ENCODE results near the gene SMARCA4. TPM values are rescaled to one million over a fixed set of nuclear protein-coding genes. Genes with fewer than 3 reads are reported as not detected.

The SMARCA4 gene
- total and polyA plus RNA-seq, 2 experiments from 2014 or later: 177 to 336 TPM

DNA sequence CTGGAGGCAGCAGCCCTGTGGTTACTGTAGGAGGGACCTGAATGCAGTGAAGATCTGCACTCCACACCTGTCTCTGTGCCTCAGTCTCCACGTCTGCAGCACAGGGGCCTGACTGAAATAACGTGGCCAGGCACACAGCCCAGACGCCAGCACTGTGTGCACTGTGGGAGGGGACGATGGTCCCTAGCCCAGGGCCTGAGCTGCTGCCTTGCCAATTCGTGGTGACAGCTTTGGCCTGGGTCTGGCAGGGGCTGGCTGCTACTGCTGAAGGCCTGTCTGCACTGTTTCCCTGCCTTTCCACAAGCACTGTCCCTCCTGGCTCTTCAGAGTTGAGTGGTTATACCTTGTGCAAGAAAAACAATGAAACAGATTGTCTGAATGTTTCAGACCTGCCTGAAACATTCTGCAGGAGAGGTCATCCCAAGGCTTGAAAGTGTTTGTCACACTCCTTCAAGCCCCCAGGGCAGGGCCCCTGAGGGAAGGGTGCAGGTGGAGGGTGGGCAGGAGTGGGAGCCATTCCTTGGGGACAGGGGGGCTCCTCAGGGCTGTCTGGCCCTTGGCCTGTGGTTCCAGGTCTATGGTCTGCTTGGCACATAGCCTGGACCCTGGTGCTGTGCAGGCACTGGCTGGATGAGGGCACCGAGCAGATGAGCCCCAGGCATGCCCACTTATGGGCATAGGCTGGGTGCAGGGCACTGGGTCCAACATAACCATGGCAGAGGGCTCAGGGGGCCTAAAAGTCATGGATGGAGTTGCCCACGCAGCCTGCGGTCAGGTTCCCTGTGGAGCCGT is 89.7 kb downstream of the SMARCA4 start:
- Mint-ChIP-seq H3K36me3 (ENCODE audit: low read depth) (peaks cover 50% of the 10 kb centered on the region), H3K9me3 (no peaks in the 10 kb centered on the region), H3K4me3 (no peak overlapping the region), H3K4me1 (no peaks in the 10 kb centered on the region), H3K27me3 (ENCODE audit: insufficient read depth, low read depth, poor library complexity) (peaks cover 8% of the 10 kb centered on the region), H3K27ac (no peak overlapping the region)
- no peak for DNase-seq (ENCODE audit: low spot score)
- TF ChIP-seq ZNF331 (CRISPR knock-in tag; IDR thresholded peaks at IDR 0.05; ENCODE audit: low read depth) (no peak), EZH2 (IDR thresholded peaks at IDR 0.05; ENCODE audit: low read depth, unreplicated experiment) (no peak), POLR2AphosphoS5 (IDR thresholded peaks at IDR 0.05; ENCODE audit: low read depth) (no peak), CTCF (conservative IDR thresholded peaks at IDR 0.05; ENCODE audit: low read depth in 2 of 2) (no peak), EZH2phosphoT487 (IDR thresholded peaks at IDR 0.05; ENCODE audit: unreplicated experiment) (no peak), JUNB (IDR thresholded peaks at IDR 0.05; ENCODE audit: unreplicated experiment) (no peak), CREB1 (CRISPR knock-in tag; IDR thresholded peaks at IDR 0.05; ENCODE audit: low read depth) (no peak), ETS1 (IDR thresholded peaks at IDR 0.05) (no peak), NANOG (IDR thresholded peaks at IDR 0.05; ENCODE audit: borderline replicate concordance) (no peak), ZNF114 (CRISPR knock-in tag; IDR thresholded peaks at IDR 0.05) (no peak), STAT1 (IDR thresholded peaks at IDR 0.05; ENCODE audit: unreplicated experiment) (no peak)
- TF ChIP-seq, protein P1, sequence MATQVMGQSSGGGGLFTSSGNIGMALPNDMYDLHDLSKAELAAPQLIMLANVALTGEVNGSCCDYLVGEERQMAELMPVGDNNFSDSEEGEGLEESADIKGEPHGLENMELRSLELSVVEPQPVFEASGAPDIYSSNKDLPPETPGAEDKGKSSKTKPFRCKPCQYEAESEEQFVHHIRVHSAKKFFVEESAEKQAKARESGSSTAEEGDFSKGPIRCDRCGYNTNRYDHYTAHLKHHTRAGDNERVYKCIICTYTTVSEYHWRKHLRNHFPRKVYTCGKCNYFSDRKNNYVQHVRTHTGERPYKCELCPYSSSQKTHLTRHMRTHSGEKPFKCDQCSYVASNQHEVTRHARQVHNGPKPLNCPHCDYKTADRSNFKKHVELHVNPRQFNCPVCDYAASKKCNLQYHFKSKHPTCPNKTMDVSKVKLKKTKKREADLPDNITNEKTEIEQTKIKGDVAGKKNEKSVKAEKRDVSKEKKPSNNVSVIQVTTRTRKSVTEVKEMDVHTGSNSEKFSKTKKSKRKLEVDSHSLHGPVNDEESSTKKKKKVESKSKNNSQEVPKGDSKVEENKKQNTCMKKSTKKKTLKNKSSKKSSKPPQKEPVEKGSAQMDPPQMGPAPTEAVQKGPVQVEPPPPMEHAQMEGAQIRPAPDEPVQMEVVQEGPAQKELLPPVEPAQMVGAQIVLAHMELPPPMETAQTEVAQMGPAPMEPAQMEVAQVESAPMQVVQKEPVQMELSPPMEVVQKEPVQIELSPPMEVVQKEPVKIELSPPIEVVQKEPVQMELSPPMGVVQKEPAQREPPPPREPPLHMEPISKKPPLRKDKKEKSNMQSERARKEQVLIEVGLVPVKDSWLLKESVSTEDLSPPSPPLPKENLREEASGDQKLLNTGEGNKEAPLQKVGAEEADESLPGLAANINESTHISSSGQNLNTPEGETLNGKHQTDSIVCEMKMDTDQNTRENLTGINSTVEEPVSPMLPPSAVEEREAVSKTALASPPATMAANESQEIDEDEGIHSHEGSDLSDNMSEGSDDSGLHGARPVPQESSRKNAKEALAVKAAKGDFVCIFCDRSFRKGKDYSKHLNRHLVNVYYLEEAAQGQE (IDR thresholded peaks at IDR 0.05; ENCODE audit: unreplicated experiment): no peak
- TF ChIP-seq, protein P2, sequence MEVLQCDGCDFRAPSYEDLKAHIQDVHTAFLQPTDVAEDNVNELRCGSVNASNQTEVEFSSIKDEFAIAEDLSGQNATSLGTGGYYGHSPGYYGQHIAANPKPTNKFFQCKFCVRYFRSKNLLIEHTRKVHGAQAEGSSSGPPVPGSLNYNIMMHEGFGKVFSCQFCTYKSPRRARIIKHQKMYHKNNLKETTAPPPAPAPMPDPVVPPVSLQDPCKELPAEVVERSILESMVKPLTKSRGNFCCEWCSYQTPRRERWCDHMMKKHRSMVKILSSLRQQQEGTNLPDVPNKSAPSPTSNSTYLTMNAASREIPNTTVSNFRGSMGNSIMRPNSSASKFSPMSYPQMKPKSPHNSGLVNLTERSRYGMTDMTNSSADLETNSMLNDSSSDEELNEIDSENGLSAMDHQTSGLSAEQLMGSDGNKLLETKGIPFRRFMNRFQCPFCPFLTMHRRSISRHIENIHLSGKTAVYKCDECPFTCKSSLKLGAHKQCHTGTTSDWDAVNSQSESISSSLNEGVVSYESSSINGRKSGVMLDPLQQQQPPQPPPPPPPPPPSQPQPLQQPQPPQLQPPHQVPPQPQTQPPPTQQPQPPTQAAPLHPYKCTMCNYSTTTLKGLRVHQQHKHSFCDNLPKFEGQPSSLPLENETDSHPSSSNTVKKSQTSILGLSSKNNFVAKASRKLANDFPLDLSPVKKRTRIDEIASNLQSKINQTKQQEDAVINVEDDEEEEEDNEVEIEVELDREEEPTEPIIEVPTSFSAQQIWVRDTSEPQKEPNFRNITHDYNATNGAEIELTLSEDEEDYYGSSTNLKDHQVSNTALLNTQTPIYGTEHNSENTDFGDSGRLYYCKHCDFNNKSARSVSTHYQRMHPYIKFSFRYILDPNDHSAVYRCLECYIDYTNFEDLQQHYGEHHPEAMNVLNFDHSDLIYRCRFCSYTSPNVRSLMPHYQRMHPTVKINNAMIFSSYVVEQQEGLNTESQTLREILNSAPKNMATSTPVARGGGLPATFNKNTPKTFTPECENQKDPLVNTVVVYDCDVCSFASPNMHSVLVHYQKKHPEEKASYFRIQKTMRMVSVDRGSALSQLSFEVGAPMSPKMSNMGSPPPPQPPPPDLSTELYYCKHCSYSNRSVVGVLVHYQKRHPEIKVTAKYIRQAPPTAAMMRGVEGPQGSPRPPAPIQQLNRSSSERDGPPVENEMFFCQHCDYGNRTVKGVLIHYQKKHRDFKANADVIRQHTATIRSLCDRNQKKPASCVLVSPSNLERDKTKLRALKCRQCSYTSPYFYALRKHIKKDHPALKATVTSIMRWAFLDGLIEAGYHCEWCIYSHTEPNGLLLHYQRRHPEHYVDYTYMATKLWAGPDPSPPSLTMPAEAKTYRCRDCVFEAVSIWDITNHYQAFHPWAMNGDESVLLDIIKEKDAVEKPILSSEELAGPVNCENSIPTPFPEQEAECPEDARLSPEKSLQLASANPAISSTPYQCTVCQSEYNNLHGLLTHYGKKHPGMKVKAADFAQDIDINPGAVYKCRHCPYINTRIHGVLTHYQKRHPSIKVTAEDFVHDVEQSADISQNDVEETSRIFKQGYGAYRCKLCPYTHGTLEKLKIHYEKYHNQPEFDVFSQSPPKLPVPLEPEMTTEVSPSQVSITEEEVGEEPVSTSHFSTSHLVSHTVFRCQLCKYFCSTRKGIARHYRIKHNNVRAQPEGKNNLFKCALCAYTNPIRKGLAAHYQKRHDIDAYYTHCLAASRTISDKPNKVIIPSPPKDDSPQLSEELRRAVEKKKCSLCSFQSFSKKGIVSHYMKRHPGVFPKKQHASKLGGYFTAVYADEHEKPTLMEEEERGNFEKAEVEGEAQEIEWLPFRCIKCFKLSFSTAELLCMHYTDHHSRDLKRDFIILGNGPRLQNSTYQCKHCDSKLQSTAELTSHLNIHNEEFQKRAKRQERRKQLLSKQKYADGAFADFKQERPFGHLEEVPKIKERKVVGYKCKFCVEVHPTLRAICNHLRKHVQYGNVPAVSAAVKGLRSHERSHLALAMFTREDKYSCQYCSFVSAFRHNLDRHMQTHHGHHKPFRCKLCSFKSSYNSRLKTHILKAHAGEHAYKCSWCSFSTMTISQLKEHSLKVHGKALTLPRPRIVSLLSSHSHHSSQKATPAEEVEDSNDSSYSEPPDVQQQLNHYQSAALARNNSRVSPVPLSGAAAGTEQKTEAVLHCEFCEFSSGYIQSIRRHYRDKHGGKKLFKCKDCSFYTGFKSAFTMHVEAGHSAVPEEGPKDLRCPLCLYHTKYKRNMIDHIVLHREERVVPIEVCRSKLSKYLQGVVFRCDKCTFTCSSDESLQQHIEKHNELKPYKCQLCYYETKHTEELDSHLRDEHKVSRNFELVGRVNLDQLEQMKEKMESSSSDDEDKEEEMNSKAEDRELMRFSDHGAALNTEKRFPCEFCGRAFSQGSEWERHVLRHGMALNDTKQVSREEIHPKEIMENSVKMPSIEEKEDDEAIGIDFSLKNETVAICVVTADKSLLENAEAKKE (CRISPR knock-in tag; IDR thresholded peaks at IDR 0.05): no peak
- Histone ChIP-seq H4K20me1 (replicated peaks; ENCODE audit: insufficient read depth) (peaks cover 16% of the 10 kb centered on the region), H3K36me3 (ENCODE audit: insufficient read depth) (peaks cover 7% of the 10 kb centered on the region), H2AFZ (no peak overlapping the region), H3K4me1 (ENCODE audit: insufficient read depth) (no peaks in the 10 kb centered on the region), H3K79me2 (replicated peaks; ENCODE audit: insufficient read depth) (peaks cover 3% of the 10 kb centered on the region; the same call in 1 of the 2 replicates), H3K27ac (ENCODE audit: low read depth) (no peak overlapping the region), H3K4me3 (no peak overlapping the region), H3K4me2 (no peak overlapping the region), H3K9me2 (ENCODE audit: insufficient read depth) (no peaks in the 10 kb centered on the region), H3F3A (replicated peaks; ENCODE audit: low read depth) (0 out of 2 replicates have a peak, but pooled peaks cover 2% of the 10 kb centered on the region), H3K27me3 (ENCODE audit: insufficient read depth) (no peaks in the 10 kb centered on the region)
- no peak for ATAC-seq

Data from GM23338 (cell line).